Ureter (tissue), 1 donor: ENCODE measurements around the gene CEP290. TPM values are rescaled to one million over a fixed set of nuclear protein-coding genes. Genes with fewer than 3 reads are reported as not detected.
A peak's percentile ranks its signal among the peaks of the same experiment; 100 is the strongest.
"Not testable (repeated sequence)": the region's sequence is repeated elsewhere in the genome, so short reads cannot be mapped to it uniquely, and the experiment has no call there.

Experiments
- DNase-seq: peaks from one replicate; pipeline ENCODE4 v3.0.0-alpha.2; 2020; ENCODE audit warnings: low spot score
- total RNA-seq: library from RNA; stranded (reverse); gene quantifications from one replicate; pipeline ENCODE4 v1.2.4, GENCODE V29; 2023
- donor health status: DM: yes; HTN: yes; CAD: no.

The CEP290 gene
- total RNA-seq, 1 donor from 2014 or later: 24.3 TPM

- no peak for DNase-seq
Measured at GRCh38 chr12:88144546-88145468, 2.9 kb upstream of the CEP290 start.

- DNase-seq: no peak
Measured at GRCh38 chr12:88144037-88144436, 2.1 kb upstream of the CEP290 start.

DNA sequence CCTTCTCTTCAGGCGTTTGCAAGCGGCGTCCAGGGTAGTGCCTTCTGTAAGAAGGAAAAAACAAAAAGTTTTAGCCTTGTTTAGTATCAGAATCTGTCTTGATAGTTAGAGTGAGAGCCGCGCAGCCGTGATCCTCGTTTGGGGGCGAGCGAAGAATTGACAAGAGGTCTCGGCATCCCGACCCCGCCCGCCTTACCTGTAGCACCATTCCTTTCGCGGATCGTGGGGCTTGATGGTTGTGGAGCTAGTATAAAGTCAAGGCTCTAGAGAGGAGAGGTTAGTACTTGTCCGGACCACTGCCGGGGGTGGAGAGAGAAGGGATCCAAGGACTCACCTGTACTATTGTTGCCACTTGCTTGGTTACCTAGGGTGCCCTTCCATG is 713 bp upstream of the CEP290 start:
- DNase-seq: peak; percentile 45

DNA sequence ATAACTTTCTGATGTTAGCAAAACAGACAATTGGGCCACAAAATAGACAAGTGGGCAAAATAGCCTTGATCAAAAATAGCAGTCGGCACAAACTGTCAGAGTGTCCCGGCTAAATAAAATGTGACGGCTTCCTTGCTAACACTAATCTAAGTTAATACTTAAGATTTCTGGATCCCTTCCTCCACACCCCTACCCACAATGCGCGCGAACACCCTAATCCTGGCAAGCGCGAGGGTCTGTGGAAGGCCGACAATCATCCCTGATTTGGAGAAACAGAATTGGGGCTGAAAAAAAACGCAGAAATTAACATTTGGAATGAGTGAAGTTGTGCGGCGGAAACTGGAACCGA is 489 bp downstream of the CEP290 start:
- DNase-seq: no peak

DNA sequence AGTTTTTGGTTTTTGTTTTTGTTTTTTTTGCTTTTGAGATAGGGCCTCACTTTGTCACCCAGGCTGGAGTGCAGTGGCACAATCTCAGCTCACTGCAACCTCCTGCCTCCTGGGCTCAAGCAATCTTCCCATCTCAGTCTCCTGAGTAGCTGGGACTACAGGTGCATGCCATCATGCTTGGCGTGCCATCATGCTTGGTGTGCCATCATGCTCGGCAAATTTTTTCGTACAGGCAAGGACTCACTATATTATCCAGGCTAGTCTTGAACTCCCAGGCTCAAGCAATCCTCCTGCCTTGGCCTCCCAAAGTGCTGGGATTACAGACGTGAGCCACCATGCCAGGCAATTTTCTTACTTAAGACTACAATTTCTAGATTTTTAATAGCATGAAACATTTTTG is 2.2 kb downstream of the CEP290 start:
- DNase-seq: not testable (repeated sequence)

DNA sequence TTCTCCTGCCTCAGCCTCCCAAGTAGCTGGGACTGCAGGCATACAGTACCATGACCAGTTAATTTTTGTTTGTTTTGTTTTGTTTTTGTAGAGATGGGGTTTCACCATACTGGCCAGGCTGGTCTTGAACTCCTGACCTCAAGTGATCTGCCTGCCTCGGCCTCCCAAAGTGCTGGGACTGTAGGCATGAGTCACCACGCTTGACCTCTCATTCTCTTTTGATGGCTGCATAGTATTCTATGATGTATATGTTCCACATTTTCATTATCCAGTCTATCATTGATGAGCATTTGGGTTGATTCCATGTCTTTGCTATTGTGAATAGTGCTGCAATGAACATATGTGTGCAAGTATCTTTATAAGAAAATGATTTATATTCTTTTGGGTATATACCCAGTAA is 8.7 kb downstream of the CEP290 start:
- DNase-seq: not testable (repeated sequence)

DNA sequence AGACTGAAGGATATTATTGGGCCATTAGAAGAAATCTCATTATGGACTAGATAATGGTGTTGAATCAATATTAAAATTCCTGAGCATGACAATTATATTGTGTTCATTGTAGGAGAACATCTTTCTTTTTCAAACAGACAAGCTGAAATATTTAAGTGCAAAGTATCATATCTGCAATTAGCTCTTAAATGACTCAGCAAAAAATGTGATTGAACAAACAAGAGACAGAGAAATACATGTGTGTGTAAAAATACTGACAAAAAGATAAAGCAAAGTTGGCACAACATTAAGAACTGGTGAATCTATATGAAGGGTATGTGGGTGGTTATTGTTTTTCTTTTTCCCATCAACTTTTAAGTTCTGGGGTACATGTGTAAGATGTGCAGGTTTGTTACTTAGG is 9.5 kb downstream of the CEP290 start:
- DNase-seq: no peak

DNA sequence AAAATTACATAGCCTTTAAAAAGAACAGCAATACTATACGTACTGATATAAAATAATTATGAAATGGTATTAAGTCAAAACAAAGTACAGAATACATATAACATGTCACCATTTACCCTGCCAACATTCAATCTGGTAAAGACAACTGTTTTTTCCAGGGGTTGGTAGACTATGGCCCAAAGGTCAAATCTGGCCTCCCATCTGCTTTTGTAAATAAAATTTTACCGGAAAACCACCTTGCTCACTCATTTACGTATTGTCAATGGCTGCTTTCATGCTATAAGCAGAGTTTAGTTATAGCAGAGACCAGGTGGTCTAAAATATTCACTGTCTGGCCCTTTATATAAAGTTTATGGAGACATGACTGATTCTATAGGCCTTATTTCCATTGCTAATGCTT is 14.0 kb downstream of the CEP290 start:
- DNase-seq: no peak

- no peak for DNase-seq
Measured at GRCh38 chr12:88127099-88127498, 14.8 kb downstream of the CEP290 start.

- no peak for DNase-seq
Measured at GRCh38 chr12:88122666-88123065, 19.2 kb downstream of the CEP290 start.

- no peak for DNase-seq
Measured at GRCh38 chr12:88113871-88114270, 28.0 kb downstream of the CEP290 start.

DNA sequence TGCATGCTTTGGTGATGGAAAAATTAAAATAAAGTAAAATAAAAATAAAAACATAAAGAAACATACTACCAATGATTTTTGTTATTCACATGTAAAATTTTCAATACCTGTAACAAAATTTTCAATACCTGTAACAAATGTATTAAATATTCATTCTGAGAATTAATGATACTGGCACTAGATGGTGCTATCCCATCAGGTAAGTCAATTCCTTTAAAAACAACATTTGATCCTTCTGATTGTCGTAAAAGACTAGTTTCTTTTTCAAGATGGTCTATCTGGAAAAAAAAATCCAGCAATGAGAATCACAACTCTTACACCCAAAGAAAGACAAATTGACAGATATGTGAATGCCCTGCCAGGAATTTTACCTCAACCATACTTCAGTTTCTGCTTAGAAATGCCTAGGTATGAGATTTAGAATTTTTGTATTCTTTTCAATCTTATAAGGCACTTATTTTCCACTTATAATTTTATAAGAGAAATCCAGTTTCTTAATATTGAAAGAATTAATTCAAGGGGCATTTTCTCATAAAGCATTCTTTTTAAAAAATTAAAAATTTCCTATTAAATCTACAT is 30.7 kb downstream of the CEP290 start:
- no peak for DNase-seq

DNA sequence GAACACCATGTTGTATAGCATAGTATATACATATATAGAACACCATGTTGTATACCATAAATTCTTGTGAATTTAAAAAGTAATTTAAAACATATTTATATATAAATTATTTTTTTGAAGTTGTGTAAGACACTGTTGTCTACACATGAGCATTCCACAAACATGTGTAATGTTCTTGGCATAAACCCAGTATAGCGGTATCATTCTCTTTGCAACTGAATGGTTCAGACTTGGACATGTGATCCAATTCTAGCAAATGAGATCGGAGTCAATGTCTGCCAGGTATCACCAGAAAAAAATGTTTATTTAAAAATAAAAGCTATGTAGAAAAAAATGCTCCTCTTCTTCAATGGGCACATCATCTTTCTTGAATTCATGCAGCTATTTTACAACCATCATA is 33.9 kb downstream of the CEP290 start:
- DNase-seq: no peak

GRCh38 chr12:88093573-88093972 is 48.3 kb downstream of the CEP290 start:
- no peak for DNase-seq

GRCh38 chr12:88092771-88093170 is 49.1 kb downstream of the CEP290 start:
- DNase-seq: no peak

DNA sequence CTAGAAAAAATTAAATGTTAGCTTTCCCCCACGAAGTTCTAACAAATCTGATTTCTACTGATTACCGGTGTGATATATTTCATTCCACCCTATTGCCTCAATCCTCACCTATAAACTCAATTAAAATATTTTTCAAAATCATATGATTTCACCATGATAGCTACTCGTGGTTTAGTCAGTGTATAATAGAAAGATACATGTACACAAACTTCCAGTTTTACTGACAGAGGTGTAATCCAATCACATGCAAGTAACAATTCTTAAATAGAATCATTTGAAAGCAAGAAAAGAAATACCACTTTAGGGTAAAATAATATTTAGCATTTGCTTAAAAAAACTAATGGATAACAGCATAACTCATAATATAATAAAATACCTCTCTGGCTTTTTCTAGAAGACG is 57.7 kb downstream of the CEP290 start:
- no peak for DNase-seq

GRCh38 chr12:88083634-88084033 is 58.3 kb downstream of the CEP290 start:
- DNase-seq: no peak

DNA sequence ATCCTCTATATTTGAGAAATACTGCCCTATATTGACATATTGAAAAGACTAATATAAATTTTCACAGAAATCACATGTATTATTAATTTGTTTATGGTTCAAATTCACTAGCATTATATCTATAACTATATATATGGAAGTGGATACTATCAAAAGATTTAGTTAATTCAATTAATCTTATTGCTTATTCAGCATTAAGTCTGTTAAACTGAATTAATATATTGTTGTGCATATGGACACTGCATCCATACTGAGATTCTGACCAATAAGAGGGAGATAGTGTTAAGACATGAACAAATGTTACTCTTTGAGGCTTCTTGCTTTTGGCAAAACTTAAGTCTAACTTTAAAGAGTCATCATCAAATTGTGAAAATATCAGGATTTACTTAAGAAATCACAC is 60.6 kb downstream of the CEP290 start:
- DNase-seq: no peak

DNA sequence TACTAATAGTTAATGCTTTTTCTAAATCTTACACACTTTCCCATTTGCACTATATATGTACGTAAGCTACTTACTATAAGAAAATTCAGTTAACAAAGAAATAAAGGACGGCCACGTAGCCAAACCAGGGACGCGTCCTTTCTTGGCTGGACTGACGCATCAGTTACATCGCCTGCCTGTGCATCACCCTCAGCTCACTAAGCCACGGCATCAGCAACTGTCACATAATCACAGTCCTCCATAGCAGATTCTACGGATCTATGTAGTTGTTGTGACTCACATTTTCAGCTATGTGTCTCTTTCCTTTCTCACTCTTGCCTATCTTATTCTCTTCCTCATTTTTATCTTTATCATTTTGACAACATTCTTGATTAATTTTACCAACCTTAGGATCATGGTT is 74.6 kb downstream of the CEP290 start:
- no peak for DNase-seq

DNA sequence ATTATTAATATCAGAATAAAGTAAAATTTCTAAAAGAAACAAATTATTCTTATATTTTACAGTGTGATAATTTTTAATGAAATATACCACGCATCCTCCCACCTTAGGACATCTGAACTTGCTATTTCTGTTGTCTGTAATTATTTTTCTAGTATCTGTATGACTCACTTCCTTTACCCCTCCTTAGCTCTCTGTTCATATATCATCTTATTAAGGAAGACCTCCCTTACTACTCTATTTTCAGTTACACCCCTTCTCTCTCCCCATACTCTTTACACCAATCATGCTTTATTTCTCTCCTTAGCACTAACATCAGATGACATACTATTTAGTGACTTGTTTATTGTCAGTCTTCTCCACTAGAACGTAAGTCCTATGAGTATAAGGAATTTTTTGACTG is 78.5 kb downstream of the CEP290 start:
- no peak for DNase-seq

DNA sequence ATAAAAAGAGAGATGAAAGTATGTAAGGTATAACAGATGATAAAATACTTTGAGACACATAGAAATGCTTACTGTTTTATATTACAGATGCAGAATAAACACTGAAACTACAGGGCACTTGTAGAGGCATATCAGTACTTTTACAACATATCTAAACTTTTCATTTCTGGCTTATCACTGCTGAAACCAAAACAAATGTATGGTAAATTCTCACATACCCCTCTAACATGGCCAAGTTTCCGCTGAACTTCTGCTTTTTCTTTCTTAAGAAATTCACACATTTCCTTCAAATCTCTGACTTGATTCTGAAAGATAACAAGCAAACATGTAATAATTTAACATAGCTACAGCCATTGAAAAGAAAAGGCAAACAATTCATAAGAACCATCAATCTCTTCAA is 79.4 kb downstream of the CEP290 start:
- no peak for DNase-seq

DNA sequence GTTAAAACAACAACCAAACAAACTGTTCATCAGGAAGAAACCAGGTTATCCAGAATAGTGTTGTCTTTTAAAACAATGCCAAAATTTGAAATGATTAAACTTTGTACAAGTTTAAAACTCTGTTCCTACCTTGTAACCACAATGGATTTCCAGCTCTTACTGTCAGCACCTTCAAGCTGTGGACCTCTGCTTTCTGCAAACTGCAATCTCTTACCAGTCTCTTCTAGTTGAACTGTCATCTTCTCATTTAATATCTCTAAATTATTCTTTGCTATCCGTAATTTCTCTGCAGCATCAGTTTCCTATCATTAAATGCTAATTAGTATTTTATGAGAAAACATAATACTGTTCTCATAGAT is 83.2 kb downstream of the CEP290 start:
- no peak for DNase-seq

DNA sequence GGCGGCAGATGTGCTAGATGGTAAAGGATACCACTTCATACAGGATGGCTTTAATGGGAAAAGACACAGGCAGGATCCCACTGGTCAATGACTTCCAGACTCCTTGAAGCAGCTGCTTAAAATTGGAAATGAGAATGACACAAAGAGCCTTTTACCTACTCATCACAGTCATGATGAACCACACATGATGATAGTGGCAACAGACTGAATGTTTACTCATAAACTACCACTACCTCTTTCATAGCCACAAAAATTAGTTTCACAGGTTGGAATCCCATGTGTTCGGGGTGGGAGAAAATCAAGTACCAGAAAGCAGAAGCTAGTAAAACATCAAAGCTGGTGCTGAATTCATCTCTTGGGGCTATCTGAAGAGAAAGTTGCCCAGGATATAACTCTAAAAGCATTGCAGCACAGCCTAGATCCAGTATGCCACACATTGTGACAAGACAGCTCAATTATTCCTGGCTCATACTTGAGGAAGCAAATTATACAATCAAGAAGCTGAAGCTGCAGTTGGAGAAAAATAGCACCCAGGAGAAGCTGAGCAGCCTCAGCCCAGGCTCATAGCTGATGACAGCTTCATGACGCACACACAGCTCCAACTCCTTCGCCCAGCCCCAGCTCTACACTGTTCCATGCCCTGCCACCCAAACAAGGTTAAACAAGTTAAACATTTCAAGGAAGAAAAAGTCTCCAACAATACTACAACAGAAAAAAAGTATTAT is 83.7 kb downstream of the CEP290 start:
- DNase-seq: no peak
